H9 (cell line): ENCODE results near the gene TBC1D30. TPM values are rescaled to one million over a fixed set of nuclear protein-coding genes. Genes with fewer than 3 reads are reported as not detected.

Source experiments
- DNase-seq: peaks from one replicate; pipeline ENCODE4 v3.0.0-alpha.2; 2017
- H2AFZ ChIP-seq: one replicate; pipeline ENCODE4 v1.6.1; 2013; ENCODE audit warnings: mild to moderate bottlenecking, low read length, control low read depth, moderate library complexity
- H2AK5ac ChIP-seq: 2 replicates; pipeline ENCODE4 v1.6.1; 2013; ENCODE audit warnings: low read length, control low read depth, mixed read lengths; ENCODE audit not compliant: insufficient read length
- H2BK120ac ChIP-seq: one replicate; pipeline ENCODE4 v1.6.1; 2013; ENCODE audit warnings: low read depth, mild to moderate bottlenecking, low read length, control low read depth, inconsistent platforms; ENCODE audit not compliant: poor library complexity, severe bottlenecking
- H2BK12ac ChIP-seq: 2 replicates; pipeline ENCODE4 v1.6.1; 2013; ENCODE audit warnings: low read length, control low read depth, mixed read lengths, low read depth; ENCODE audit not compliant: insufficient read length
- H2BK15ac ChIP-seq: 2 replicates; pipeline ENCODE4 v1.6.1; 2013; ENCODE audit warnings: low read depth, low read length, control low read depth
- H2BK20ac ChIP-seq: one replicate; pipeline ENCODE4 v1.6.1; 2013; ENCODE audit warnings: low read depth, mild to moderate bottlenecking, low read length, control low read depth, inconsistent platforms; ENCODE audit not compliant: poor library complexity, severe bottlenecking
- H2BK5ac ChIP-seq: 2 replicates; pipeline ENCODE4 v1.6.1; 2013; ENCODE audit warnings: low read length, control low read depth, mixed read lengths; ENCODE audit not compliant: insufficient read length
- H3K14ac ChIP-seq: 2 replicates; pipeline ENCODE4 v1.6.1; 2013; ENCODE audit warnings: low read length, control low read depth; ENCODE audit not compliant: insufficient read depth
- H3K18ac ChIP-seq: 2 replicates; pipeline ENCODE4 v1.6.1; 2013; ENCODE audit warnings: low read depth, mild to moderate bottlenecking, mixed read lengths, low read length, control low read depth; ENCODE audit not compliant: insufficient read length
- H3K23ac ChIP-seq: 2 replicates; pipeline ENCODE4 v1.6.1; 2013; ENCODE audit warnings: low read length, control low read depth, mixed read lengths, low read depth; ENCODE audit not compliant: insufficient read length
- H3K23me2 ChIP-seq: 2 replicates; pipeline ENCODE4 v1.6.1; 2013; ENCODE audit warnings: low read depth, mild to moderate bottlenecking, mixed read lengths, low read length, control low read depth; ENCODE audit not compliant: insufficient read length, poor library complexity, severe bottlenecking
- H3K27ac ChIP-seq: 2 replicates; pipeline ENCODE4 v1.5.1; 2013; ENCODE audit warnings: low read length, control low read depth, mixed read lengths, low read depth; ENCODE audit not compliant: insufficient read length
- H3K27me3 ChIP-seq: 2 replicates; pipeline ENCODE4 v1.6.1; 2013; ENCODE audit warnings: low read length, control low read depth, inconsistent platforms; ENCODE audit not compliant: insufficient read depth
- H3K4ac ChIP-seq: 2 replicates; pipeline ENCODE4 v1.6.1; 2013; ENCODE audit warnings: low read depth, mild to moderate bottlenecking, control low read depth, inconsistent platforms, low read length, moderate library complexity
- H3K4me1 ChIP-seq: 2 replicates; pipeline ENCODE4 v1.6.1; 2013; ENCODE audit warnings: low read length, control low read depth, inconsistent platforms; ENCODE audit not compliant: insufficient read depth
- H3K4me2 ChIP-seq: 2 replicates; pipeline ENCODE4 v1.6.1; 2013; ENCODE audit warnings: low read length, control low read depth, mixed read lengths; ENCODE audit not compliant: insufficient read length, insufficient read depth
- H3K56ac ChIP-seq: 2 replicates; pipeline ENCODE4 v1.6.1; 2013; ENCODE audit warnings: low read depth, mild to moderate bottlenecking, mixed read lengths, low read length, control low read depth; ENCODE audit not compliant: insufficient read length
- H3K79me1 ChIP-seq: 2 replicates; pipeline ENCODE4 v1.6.1; 2013; ENCODE audit warnings: low read depth, mild to moderate bottlenecking, moderate library complexity, low read length, control low read depth, inconsistent platforms; ENCODE audit not compliant: insufficient read depth, poor library complexity, severe bottlenecking
- H3K79me2 ChIP-seq: 2 replicates; pipeline ENCODE4 v1.6.1; 2013; ENCODE audit warnings: low read length, control low read depth, inconsistent platforms; ENCODE audit not compliant: insufficient read depth
- H3K9ac ChIP-seq: 2 replicates; pipeline ENCODE4 v1.6.1; 2013; ENCODE audit warnings: low read length, control low read depth, mixed read lengths; ENCODE audit not compliant: insufficient read length; ENCODE audit errors: extremely low read depth
- H3K9me3 ChIP-seq: one replicate; pipeline ENCODE4 v1.6.1; 2013; ENCODE audit warnings: low read depth, low read length, inconsistent platforms; ENCODE audit not compliant: control insufficient read depth
- H3T11ph ChIP-seq: one replicate; pipeline ENCODE4 v1.6.1; 2013; ENCODE audit warnings: mild to moderate bottlenecking, low read length, control low read depth, inconsistent platforms
- H4K20me1 ChIP-seq: one replicate; pipeline ENCODE4 v1.6.1; 2013; ENCODE audit not compliant: control insufficient read depth, insufficient read length, insufficient read depth
- H4K5ac ChIP-seq: 2 replicates; pipeline ENCODE4 v1.6.1; 2013; ENCODE audit warnings: low read depth, mild to moderate bottlenecking, mixed read lengths, low read length, control low read depth; ENCODE audit not compliant: insufficient read length
- H4K8ac ChIP-seq: replicated peaks from 2 replicates; pipeline ENCODE4 v1.6.1; 2013; ENCODE audit warnings: low read length, control low read depth, mixed read lengths, low read depth; ENCODE audit not compliant: insufficient read length
- H4K91ac ChIP-seq: 2 replicates; pipeline ENCODE4 v1.6.1; 2013; ENCODE audit warnings: low read depth, mild to moderate bottlenecking, moderate library complexity, mixed read lengths, low read length, control low read depth; ENCODE audit not compliant: insufficient read length
- H3K27ac Mint-ChIP-seq, 3 experiments: 2 replicates in 2 of 3; 3 replicates in 1 of 3; pipeline ENCODE4 v1.8.0; 2020 to 2021; ENCODE audit warnings: mixed read lengths in 3 of 3, mild to moderate bottlenecking in 1 of 3, moderate library complexity in 1 of 3
- H3K27me3 Mint-ChIP-seq: 2 replicates; pipeline ENCODE4 v1.8.0; 2021; ENCODE audit warnings: low read depth, mild to moderate bottlenecking, moderate library complexity, mixed read lengths
- H3K36me3 Mint-ChIP-seq, 3 experiments: 2 replicates in 2 of 3; 3 replicates in 1 of 3; pipeline ENCODE4 v1.8.0; 2020 to 2021; ENCODE audit warnings: low read depth in 3 of 3, mixed read lengths in 3 of 3; ENCODE audit not compliant: insufficient read depth in 1 of 3
- H3K4me1 Mint-ChIP-seq, 2 experiments: 2 replicates each; pipeline ENCODE4 v1.8.0; 2020; ENCODE audit warnings: mixed read lengths in 2 of 2
- H3K4me3 Mint-ChIP-seq, 2 experiments: 2 replicates in 1 of 2; 3 replicates in 1 of 2; pipeline ENCODE4 v1.8.0; 2020 to 2021; ENCODE audit warnings: mild to moderate bottlenecking in 2 of 2, mixed read lengths in 2 of 2, moderate library complexity in 1 of 2
- H3K9me3 Mint-ChIP-seq, 2 experiments: 2 replicates in 1 of 2; 3 replicates in 1 of 2; pipeline ENCODE4 v1.8.0; 2020; ENCODE audit warnings: mild to moderate bottlenecking in 2 of 2, mixed read lengths in 2 of 2, moderate library complexity in 1 of 2
- CTCF ChIP-seq: fragments of 200-600 bp; sonication (generic); conservative IDR thresholded peaks from 3 replicates; pipeline ENCODE4 v1.8.0; 2021; ENCODE audit warnings: antibody characterized with exemption, mild to moderate bottlenecking
- WGBS: extraction: QIAGEN DNeasy Blood & Tissue Kit; methylation state at CpG from one replicate; pipeline ENCODE4 v1.1.7; 2013; ENCODE audit warnings: missing lambda C conversion rate, low lambda C conversion rate, mixed read lengths; ENCODE audit not compliant: insufficient read length; ENCODE audit errors: extremely low coverage; 5-methylcytosine and 5-hydroxymethylcytosine counted together
- total RNA-seq: library from RNA; stranded (reverse); gene quantifications from 2 replicates; pipeline ENCODE4 v1.2.1, GENCODE V29; 2021

TBC1D30 gene
- total RNA-seq, 1 experiment from 2014 or later, result 1.6 TPM

DNA sequence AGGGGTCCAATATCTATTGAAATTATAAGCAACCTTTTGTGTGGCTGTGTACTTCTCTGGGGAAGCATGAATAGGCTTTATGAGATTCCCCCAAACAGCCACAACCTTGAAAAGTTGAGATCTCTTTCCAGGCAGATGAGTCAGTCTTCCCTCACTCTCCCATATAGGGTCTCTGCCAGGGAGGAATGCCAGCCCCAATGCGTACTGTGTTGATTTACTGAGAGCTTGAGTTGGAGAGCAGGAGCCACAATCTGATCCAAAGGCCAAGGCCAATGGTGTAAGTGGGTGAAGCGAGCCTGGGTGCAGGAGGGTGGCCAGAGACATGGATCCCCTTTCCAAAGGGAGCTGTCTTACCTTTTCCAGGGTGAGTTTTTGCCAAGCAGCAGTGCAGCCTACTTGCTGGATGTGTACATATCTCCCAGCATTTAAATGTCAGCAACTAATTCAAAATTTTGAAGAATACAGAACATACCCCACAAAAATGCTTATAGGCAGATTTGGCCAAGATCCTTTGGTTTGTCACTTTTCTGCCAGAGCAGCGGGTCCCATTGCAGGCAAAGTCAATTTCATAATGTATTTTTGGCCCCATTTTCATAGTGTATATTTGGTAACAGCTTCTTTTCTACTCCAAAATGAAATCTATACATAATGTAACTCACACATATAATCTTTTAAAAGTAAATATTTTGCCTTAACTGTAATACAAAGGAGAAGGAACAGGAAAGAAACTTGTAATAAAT is 88.2 kb downstream of the TBC1D30 start:
- H4K8ac ChIP-seq, result no peak overlapping the region
- no peaks in the 10 kb centered on the region for H3K9me3 ChIP-seq
- no peaks in the 10 kb centered on the region for H4K20me1 ChIP-seq
- H2BK20ac ChIP-seq, result no peak overlapping the region
- no peak for TF ChIP-seq CTCF
- H3K79me2 ChIP-seq, result no peaks in the 10 kb centered on the region
- H3K23me2 ChIP-seq, result no peaks in the 10 kb centered on the region
- no CpG with 5 or more reads among the region's 3 CpGs for WGBS
- H3K18ac ChIP-seq, result no peak overlapping the region
- H3K4me2 ChIP-seq, result no peak overlapping the region
- no peak overlapping the region for H3K23ac ChIP-seq
- no peak overlapping the region for H4K91ac ChIP-seq
- no peak overlapping the region for H3K56ac ChIP-seq
- no peak overlapping the region for H2BK12ac ChIP-seq
- no peak overlapping the region for H3K27ac ChIP-seq
- no peak overlapping the region for H2BK5ac ChIP-seq
- no peaks in the 10 kb centered on the region for H3K27me3 ChIP-seq
- H3K36me3 Mint-ChIP-seq, result no peaks in the 10 kb centered on the region
- peaks cover 3 to 4% of the 10 kb centered on the region in 2 experiments; a peak in 2 of 4 replicates for H3K4me1 Mint-ChIP-seq
- no peak overlapping the region for H3K4ac ChIP-seq
- H2AFZ ChIP-seq, result no peak overlapping the region
- no peak overlapping the region for H2BK15ac ChIP-seq
- H3T11ph ChIP-seq, result no peak overlapping the region
- H3K4me1 ChIP-seq, result no peaks in the 10 kb centered on the region
- no peak overlapping the region for H3K9ac ChIP-seq
- H3K14ac ChIP-seq, result no peak overlapping the region
- H3K79me1 ChIP-seq, result no peaks in the 10 kb centered on the region
- no peak overlapping the region for H2BK120ac ChIP-seq
- no peak overlapping the region for H2AK5ac ChIP-seq
- no peak overlapping the region for H4K5ac ChIP-seq
- no peaks in the 10 kb centered on the region for H3K27me3 Mint-ChIP-seq
- H3K4me3 Mint-ChIP-seq, result no peak overlapping the region
- no peak for DNase-seq
- no peak overlapping the region; a peak in 1 of 7 replicates for H3K27ac Mint-ChIP-seq
- H3K9me3 Mint-ChIP-seq, result no peaks in the 10 kb centered on the region
